Smooth muscle cell (in vitro differentiated cells): Measurements from ENCODE around the gene SUPT16H. TPM values are rescaled to one million over a fixed set of nuclear protein-coding genes. Genes with fewer than 3 reads are reported as not detected.
A peak's percentile ranks its signal among the peaks of the same experiment; 100 is the strongest.
"Not testable (repeated sequence)": the region's sequence is repeated elsewhere in the genome, so short reads cannot be mapped to it uniquely, and the experiment has no call there.

ENCODE experiments used
- DNase-seq: peaks from one replicate; lab custom pipeline; 2025; ENCODE audit not compliant: unreplicated experiment; lab: John Stamatoyannopoulos, UW
- H2AFZ ChIP-seq: fragments of 200-600 bp; sonication (generic); 2 replicates; pipeline ENCODE4 v1.6.0; 2016; ENCODE audit warnings: antibody characterized with exemption, low read depth, mild to moderate bottlenecking
- H3F3A ChIP-seq: fragments of 200-600 bp; sonication (generic); 2 replicates; pipeline ENCODE4 v1.6.0; 2017; ENCODE audit warnings: antibody characterized with exemption, low read depth
- H3K27ac ChIP-seq: fragments of 200-600 bp; sonication (generic); 2 replicates; pipeline ENCODE4 v1.5.1; 2016; ENCODE audit warnings: low read depth, mild to moderate bottlenecking
- H3K27me3 ChIP-seq: fragments of 200-600 bp; sonication (generic); 2 replicates; pipeline ENCODE4 v1.6.1; 2016; ENCODE audit warnings: low read depth, mild to moderate bottlenecking
- H3K36me3 ChIP-seq: fragments of 200-600 bp; sonication (generic); 2 replicates; pipeline ENCODE4 v1.5.1; 2016; ENCODE audit warnings: low read depth
- H3K4me1 ChIP-seq: fragments of 200-600 bp; sonication (generic); 2 replicates; pipeline ENCODE4 v1.5.1; 2016; ENCODE audit warnings: low read depth
- H3K4me2 ChIP-seq: fragments of 200-600 bp; sonication (generic); 2 replicates; pipeline ENCODE4 v1.6.0; 2016; ENCODE audit warnings: mild to moderate bottlenecking
- H3K4me3 ChIP-seq: fragments of 200-600 bp; sonication (generic); 2 replicates; pipeline ENCODE4 v1.5.1; 2016; ENCODE audit warnings: mild to moderate bottlenecking
- H3K79me2 ChIP-seq: fragments of 200-600 bp; sonication (generic); 2 replicates; pipeline ENCODE4 v1.6.0; 2016; ENCODE audit warnings: low read depth, mild to moderate bottlenecking
- H3K9ac ChIP-seq: fragments of 200-600 bp; sonication (generic); 2 replicates; pipeline ENCODE4 v1.6.0; 2016; ENCODE audit warnings: low read depth
- H3K9me3 ChIP-seq: fragments of 200-600 bp; sonication (generic); replicated peaks from 2 replicates; pipeline ENCODE4 v1.5.1; 2016; ENCODE audit warnings: low read depth
- H4K20me1 ChIP-seq: fragments of 200-600 bp; sonication (generic); 2 replicates; pipeline ENCODE4 v1.6.0; 2016; ENCODE audit warnings: low read depth
- CTCF ChIP-seq: fragments of 200-600 bp; sonication (generic); IDR thresholded peaks from 2 replicates; pipeline ENCODE4 v1.5.1; 2017; ENCODE audit warnings: borderline replicate concordance, mild to moderate bottlenecking, antibody characterized with exemption; ENCODE audit not compliant: insufficient read depth, poor library complexity, severe bottlenecking
- WGBS: methylation state at CpG from one replicate; pipeline ENCODE4 v1.1.7; 2016; ENCODE audit warnings: low lambda C conversion rate; 5-methylcytosine and 5-hydroxymethylcytosine counted together
- polyA plus RNA-seq: library from polyadenylated mRNA; unstranded; fragments of >200 nt; fragmentation: Nextera tagmentation; extraction: Ambion mirVana; gene quantifications from 2 replicates; pipeline ENCODE4 v1.2.1, GENCODE V29; 2016
- total RNA-seq: library from RNA; depleted of rRNA; stranded (reverse); fragments of >200 nt; gene quantifications from 2 replicates; pipeline ENCODE4 v1.2.3, GENCODE V29; 2014

SUPT16H gene
- total and polyA plus RNA-seq, 2 experiments from 2014 or later, result 52.3 to 68.0 TPM

- no peak for TF ChIP-seq CTCF
- H3F3A ChIP-seq, result peaks cover 7% of the 10 kb centered on the region
- H3K27ac ChIP-seq, result peak overlapping the region; percentile 30
- H3K27me3 ChIP-seq, result peaks cover under 1% of the 10 kb centered on the region
- H3K4me3 ChIP-seq, result peak overlapping the region; percentile 53
- no peak for DNase-seq
- peaks cover 4% of the 10 kb centered on the region for H3K4me1 ChIP-seq
- H3K79me2 ChIP-seq, result no peaks in the 10 kb centered on the region
- H3K9ac ChIP-seq, result no peak overlapping the region
- no peaks in the 10 kb centered on the region for H3K36me3 ChIP-seq
- peak overlapping the region; percentile 98 for H2AFZ ChIP-seq
- no peaks in the 10 kb centered on the region for H3K9me3 ChIP-seq
- WGBS, result 3% methylated on average over 16 of the region's 16 CpGs
- no peaks in the 10 kb centered on the region for H4K20me1 ChIP-seq
- peak overlapping the region; percentile 83 for H3K4me2 ChIP-seq
Measured at GRCh38 chr14:21308479-21309237, 75.2 kb downstream of the SUPT16H start.

GRCh38 chr14:21308132-21308478 is 75.7 kb downstream of the SUPT16H start:
- no peak for DNase-seq

GRCh38 chr14:21307637-21308036 is 76.2 kb downstream of the SUPT16H start:
- 90% methylated on average over 3 of the region's 3 CpGs for WGBS
- Histone ChIP-seq H3K4me3 (peak overlapping the region; percentile 53), H3K27ac (no peak overlapping the region)

More at GRCh38 chr14:21308132-21308478, 75.7 kb downstream of the SUPT16H start:
- H3K36me3 ChIP-seq, result no peaks in the 10 kb centered on the region
- H3K4me1 ChIP-seq, result peaks cover 4% of the 10 kb centered on the region
- H2AFZ ChIP-seq, result peak overlapping the region; percentile 98
- peak overlapping the region; percentile 53 for H3K4me3 ChIP-seq
- peak overlapping the region; percentile 83 for H3K4me2 ChIP-seq
- peaks cover 6% of the 10 kb centered on the region for H3K27me3 ChIP-seq
- H3K9ac ChIP-seq, result no peak overlapping the region
- no peaks in the 10 kb centered on the region for H4K20me1 ChIP-seq
- no peak for TF ChIP-seq CTCF
- no peaks in the 10 kb centered on the region for H3K9me3 ChIP-seq
- H3K79me2 ChIP-seq, result no peaks in the 10 kb centered on the region
- peaks cover 7% of the 10 kb centered on the region for H3F3A ChIP-seq
- H3K27ac ChIP-seq, result peak overlapping the region; percentile 30

GRCh38 chr14:21302836-21303140 is 81.0 kb downstream of the SUPT16H start:
- not testable (repeated sequence) for H3K27ac ChIP-seq, H3K4me2 ChIP-seq, H2AFZ ChIP-seq, H3K79me2 ChIP-seq, H4K20me1 ChIP-seq, DNase-seq, H3K9me3 ChIP-seq, H3K4me3 ChIP-seq, H3K4me1 ChIP-seq, H3F3A ChIP-seq, H3K36me3 ChIP-seq, H3K9ac ChIP-seq
- WGBS, result 100% methylated on average over 2 of the region's 2 CpGs
- H3K27me3 ChIP-seq, result peaks cover 36% of the 10 kb centered on the region

More at GRCh38 chr14:21307637-21308036, 76.2 kb downstream of the SUPT16H start:
- Histone ChIP-seq H3K4me1 (peaks cover 4% of the 10 kb centered on the region), H3K36me3 (no peaks in the 10 kb centered on the region), H3K9me3 (no peaks in the 10 kb centered on the region), H4K20me1 (no peaks in the 10 kb centered on the region), H3K79me2 (no peaks in the 10 kb centered on the region), H3F3A (peaks cover 7% of the 10 kb centered on the region), H3K27me3 (peaks cover 9% of the 10 kb centered on the region), H2AFZ (peak overlapping the region; percentile 98), H3K4me2 (no peak overlapping the region), H3K9ac (no peak overlapping the region)
- no peak for TF ChIP-seq CTCF
- no peak for DNase-seq
